ENCODE measurements around the gene PFKL.
A peak's percentile ranks its signal among the peaks of the same experiment; 100 is the strongest.
"Not testable (repeated sequence)": the region's sequence is repeated elsewhere in the genome, so short reads cannot be mapped to it uniquely, and the experiment has no call there.

Gene PFKL

DNA sequence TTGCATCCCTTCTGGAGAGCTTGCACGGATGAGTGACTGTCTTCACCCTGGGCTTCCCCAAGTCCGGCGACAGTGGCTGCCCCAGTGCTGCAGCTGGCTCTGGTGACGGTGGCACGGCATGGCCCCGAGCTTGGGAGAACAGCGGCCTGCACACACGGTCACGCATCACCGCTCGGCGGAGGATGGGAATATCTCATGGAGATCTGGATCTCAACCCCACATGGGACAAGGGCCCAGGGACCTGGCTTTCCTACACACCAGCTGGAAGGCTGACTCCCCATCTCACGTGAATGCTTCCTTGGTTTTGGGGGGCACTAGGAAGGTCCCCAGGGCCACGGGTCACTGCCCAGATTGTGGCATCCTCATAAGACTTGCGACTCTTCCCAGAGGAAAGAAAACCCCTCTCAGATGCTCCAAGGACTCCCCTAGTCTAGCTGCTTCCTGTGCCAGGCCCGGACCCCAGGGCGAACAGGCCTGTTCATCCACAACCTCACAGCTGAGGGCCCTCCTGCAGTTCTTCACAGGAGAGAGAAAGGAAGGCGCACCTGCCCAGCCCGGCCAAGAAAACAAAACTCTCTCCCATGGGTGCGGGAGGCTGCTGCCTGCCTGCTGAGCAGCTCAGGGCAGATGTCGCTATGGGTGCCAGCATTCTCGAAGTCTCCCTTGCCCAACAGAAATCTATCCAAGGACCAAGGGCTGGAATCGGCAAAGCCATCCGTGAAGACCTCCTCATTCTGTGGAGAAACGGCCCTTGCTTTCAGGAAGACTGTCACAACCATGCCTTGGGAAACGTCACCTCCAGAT, 29.4 kb downstream of the PFKL start:
- DNase-seq = no peak

DNA sequence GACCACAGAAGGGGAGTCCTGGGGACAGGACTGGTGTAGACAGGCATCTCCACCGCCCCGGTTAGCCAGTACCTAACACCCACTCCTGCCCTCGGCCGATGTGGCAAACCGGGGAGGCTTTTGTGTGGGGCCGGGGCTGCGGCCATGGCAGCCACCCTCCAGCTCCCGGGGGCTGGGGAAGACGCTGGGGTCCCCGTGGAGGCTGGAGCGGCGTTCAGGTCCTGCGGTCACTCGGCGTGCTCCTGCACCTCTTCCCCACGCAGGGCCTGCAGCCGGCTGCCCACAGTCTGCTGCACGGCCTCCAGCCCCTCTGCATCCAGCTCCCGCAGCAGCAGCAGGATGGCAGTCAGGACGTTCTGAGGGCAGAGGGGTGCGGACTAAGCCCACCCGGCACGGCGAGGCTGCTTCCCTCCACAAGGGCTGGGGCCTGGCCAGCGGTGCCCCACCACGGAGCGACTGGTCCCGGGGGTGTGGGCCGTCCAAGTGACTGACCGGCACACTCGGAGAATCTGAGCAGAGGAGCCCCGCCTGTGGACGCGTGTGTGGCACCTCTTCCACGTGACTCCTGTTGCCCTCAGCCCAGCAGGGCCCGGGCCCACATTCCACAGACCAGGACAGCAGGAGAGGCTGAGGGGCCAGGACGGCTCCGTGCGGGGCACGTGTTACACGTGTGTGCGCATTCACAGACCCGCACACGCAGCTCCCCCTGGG, 30.3 kb downstream of the PFKL start:
- no peak for DNase-seq

DNA sequence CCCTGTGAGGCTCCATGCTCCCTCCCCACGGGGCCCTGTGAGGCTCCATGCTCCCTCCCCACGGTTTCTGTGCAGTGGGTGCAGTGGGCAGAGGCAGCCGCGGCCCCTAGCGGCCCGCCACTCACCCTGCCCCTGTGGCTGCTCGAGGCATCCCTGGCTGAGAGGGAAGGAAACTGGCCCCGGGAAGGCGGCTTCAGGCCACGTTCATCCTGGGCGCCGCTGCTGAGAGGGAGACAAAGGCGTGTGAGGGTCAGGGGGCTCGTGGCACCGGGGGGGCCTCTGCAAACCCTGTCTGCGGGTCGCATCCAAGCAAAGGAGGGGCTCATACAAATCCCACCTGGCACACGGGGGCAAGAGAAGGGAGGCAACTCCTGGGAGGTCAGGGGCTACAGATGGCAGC, 30.8 kb downstream of the PFKL start:
- no peak for DNase-seq

DNA sequence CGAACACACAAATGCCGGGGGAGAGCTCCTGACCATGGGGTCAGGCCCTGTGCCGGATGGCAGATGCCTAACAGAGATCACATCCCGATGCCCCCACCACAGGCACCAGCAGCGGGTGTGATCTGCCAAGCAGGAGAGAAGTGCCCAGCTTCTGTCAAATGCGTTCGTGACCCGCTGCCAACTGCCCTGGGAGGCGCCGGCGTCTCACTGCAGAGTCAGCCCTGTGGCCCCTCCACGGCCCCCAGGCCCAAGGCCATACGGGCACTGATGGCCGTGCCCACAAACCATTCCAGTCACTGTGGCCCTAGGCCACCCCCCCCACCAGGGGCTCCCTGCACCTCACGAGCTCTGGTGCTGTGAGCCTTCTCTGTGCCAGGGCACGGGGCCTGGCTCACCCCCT, 31.4 kb downstream of the PFKL start:
- DNase-seq = no peak

DNA sequence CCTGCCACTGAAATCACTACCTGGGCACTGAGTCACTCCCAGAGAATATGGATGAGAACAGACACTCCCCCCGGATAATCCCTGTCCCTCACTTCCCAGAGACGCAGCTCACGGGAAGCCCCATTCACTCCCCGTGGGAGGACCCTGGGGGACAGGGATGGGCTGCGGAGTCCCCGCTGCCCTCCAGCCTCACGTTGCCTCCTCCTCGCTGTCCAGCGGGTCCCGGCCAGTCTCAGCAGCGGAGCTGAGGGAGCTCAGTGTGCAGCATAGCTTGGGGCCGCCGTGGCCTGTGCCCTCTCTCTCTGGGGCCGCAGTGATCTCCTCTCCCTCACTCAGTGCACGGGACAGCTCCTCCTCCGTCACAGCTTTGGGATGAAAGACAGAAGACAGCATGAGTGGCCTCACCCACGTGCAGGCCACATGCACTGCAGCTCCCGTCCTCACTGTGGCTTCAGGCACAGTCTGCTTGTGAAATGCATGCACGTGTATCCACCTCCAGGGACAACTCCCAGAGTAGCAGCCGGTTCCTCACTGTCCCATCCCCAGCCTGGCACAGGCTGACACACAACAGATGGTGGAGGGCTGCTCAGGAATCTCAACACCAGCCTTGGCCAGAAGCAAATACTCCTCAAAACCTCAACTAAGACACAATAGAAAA, 31.9 kb downstream of the PFKL start:
- no peak for DNase-seq

DNA sequence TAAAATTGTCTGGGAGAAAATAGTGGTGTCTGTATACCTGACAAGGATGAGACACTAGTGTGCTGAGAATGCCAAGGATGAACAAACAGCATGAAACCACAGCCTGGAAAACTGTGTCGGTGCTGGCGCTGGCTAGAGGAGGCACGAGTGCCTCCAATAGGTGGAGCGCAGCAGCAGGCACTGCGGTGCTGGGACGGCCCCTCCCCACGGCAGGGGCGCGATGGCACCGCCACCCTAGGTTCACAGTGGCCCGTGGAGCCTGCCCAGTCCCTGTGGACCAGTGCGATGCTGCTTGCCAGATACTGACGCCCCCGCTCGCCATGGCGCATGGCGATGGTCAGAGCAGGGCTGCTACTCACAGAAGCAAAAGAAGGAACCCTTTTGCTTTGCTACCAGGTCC, 32.5 kb downstream of the PFKL start:
- DNase-seq = no peak

DNA sequence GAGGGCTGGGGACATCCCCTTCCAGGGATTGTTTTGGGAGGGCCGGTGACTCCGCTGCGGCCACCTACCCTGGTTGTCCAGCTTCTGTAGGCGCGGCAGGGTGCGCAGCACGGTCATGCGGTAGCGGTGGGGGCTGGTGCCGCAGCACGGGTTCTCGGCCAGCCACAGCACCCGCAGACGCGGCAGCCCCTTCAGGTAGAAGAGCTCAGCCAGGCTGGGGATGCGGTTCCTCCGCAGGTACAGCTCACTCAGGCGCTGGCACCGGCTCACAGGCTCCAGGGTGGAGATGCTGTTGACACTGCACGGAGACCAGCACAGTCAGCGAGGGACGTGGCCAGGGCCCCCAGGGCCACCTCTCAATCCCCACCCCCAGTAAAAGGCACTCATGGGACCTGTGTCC, 33.1 kb downstream of the PFKL start:
- DNase-seq = no peak

DNA sequence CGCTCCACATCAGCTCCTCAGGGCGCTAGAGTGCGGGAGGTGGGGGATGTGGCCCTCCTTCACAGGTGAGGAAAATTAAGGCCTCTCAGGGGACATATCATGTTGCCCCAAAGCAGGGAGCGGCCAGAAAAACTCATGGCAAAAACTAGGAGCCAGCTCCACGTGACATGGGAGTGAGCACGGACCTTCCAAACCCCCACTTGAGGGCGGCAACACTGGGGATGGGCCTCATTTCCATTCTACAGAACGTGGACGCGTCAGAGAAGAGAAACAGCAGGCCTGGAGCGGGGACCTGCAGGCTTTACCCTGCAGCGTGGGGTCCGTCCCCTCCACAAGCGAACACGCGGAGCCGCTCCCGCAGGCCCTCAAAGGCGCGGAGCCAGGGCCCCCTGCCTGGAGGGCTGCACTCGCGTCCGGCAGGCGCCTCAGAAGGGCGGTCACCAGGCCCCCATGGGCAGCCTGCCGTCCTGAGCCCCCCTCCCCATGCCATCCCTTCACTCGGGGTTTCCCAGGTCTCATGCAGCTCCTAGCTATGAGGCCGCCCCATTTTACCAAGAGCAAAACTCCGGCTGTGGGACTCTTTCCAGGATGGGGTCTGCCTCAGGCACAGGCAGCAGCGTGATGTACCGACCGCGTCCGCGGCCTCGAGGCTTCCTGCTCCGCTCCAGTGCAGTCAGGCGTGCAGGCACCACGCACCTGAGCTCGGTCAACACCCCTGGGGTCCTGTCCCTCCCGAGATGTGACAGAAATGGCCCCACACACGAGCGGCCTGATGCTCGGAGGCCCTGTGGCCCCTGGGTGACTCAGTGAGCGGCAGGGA, 33.9 kb downstream of the PFKL start:
- no peak for DNase-seq

DNA sequence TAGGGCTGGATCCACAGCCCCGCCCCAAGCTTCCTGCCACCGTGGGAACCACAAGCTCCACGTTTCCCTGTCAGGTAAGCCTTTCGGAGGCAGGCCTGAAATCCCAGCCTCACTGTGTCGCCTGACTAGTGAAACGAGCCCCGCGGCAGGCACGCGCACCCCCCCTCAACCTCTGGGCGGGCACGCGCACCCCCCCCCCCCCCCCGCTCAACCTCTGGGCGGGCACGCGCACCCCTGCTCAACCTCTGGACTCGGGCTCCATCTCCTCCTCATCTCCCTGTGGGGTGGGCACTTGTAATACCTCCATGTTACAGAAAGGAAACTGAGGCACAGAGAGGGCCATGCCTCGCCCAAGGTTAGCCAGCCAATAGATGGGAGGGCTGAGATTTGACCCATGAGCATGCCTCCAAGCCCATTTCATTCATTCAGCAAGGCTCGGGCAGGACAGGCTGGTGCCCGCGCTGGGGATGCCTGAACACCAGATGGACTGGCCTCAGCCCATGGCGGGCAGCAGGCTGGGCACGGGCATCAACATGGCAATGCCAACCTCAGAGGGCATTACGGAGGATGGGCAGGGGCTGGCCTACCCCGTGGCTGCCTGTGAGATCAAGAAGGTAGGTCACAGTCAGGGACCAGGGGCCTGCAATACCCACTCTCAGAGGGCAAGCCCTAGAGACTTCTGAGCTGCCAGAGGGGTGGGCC, 34.6 kb downstream of the PFKL start:
- DNase-seq = no peak

DNA sequence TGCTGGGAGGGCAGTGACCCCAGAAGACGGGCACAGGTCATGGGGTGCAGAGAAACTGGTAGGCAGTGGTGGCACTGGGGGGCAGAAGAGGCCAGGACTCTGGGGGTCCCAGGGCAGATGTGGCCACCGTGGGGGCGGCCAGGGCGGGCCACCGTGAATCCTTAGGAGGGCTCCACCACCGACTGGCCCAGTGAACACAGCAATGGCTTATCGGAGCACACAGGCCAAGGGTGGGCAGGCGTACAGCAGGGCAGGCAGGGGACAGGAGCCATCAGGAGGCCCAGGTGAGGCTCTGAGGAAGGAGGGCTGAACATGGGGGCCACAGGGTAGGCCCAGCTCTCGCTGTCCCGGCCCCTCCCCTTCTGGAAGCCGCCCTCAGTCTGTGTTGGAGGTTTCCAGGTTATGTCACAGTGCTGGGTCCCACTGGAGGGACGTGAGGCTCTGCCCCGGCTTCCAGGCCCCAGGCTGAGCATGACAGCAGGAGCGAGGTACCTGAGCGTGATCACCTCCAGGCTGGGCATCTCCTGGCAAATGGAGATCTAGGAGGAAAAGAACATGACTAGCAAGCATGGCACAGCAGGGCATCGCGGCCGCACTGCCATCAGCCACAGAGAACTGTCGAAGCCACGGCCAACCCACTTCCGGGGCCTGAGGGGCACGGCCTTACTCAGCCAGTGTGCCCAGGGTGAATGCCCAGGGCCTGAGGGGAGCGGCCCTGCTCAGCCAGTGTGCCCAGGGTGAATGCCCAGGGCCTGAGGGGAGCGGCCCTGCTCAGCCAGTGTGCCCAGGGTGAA, 35.6 kb downstream of the PFKL start:
- DNase-seq = no peak

DNA sequence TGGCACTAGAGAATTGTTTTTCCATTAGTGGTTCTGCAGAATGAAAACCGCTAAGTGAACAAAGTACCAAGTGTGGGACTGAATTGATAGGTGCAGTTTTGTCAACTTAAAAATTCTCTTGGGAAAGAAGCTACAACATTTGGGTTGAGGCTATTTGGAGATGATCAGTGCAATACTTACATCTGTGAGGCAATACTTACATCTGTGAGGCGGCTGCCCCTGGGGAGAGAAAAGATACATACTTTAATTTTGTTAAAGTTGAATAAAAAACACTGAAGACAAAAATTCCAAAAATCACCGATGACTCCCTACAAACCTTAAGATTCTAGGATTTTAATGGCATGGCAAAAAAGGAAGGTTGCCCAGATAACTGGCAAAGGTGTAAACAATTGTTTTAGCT, 37.6 kb downstream of the PFKL start:
- DNase-seq = no peak

DNA sequence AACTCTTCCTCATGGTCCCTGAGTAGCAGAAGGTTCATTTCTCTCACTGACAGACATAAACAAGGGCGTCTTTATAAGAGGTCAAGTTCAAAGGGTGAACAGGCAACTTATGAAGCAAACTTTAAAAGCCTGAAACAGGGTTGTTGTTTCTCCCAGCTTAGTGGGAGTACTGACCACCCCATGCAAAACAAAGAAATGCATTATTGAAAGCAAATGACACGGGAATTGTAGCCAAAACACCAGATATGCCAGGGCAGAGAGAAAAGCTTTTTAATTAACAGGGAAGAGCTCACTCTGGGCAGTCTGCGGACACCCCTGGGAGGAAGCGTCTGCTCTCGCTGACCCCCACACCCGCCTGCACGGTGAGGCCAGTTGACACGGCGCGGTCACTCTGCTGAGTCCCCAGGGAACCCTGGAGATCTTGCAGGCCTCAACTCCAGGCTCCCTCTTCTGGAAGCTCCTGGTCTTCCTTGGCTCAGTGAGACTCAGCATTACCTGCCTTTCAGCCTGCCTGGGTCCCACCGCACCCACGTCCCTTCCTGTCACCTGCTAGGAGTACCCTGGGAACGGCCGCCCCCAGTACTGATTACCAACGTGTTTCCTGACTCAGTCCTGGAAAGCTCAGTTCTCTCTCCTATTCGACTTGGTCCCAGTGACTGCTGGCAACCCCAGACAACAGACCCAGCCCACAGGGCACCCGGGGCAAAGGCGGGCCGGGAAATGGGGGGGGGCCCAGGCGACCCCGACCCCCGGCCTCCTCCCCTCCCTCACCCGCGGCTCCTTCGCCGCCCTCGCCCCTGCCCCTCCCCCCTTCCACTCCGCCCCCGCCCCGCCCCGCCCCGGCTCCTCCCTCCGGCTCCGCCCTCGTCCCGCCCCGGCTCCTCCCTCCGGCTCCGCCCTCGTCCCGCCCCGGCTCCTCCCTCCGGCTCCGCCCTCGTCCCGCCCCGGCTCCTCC, 38.4 kb downstream of the PFKL start:
- no peak for DNase-seq

DNA sequence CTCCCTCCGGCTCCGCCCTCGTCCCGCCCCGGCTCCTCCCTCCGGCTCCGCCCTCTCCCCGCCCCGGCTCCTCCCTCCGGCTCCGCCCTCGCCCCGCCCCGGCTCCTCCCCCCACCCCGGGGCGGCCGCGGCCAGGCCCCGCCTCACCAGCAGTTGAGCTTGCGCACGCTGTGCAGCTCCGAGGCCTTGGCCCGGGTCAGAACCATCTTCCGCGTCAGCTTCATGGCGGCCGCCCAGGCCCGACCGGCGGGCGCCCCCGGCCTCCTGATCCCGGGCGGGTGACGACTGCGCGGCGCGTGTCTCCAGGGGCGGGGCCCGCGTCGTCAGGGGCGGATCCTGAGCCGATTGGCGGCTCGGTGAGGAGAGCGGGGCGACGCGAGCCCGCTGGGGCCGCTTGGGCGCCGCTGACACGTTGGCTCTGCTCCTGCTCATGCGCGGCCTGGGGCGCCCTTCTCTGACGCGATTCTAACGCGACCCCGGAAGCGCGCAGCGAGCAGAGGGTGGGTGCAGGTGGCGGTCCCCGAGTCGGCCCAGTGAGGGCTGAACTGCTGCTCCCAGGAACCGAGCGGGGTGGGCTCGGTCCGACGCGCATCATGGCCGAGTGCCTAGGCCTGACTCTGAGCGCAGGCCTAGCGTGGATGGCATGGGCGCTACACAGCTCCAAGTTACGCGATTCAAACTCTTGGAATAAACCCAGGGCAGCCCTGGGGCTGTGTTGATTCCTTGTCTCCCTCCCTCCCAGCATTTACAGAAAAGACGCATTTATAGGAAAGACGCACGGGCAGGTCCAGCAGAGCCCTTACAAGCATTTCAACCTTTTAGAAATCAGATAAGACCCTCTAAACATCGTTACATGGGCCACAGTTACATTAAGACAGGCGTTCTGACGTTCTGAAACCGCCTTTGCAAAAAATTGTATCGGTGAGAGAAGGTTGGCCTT, 39.4 kb downstream of the PFKL start, which contains the start of gene CFAP410:
Gene CFAP410, minus strand, starts transcription at position 420 of the 940 bp plus-strand sequence. Its CDS starts 196 bp downstream, at position 224.
- DNase-seq = peak; percentile 95

DNA sequence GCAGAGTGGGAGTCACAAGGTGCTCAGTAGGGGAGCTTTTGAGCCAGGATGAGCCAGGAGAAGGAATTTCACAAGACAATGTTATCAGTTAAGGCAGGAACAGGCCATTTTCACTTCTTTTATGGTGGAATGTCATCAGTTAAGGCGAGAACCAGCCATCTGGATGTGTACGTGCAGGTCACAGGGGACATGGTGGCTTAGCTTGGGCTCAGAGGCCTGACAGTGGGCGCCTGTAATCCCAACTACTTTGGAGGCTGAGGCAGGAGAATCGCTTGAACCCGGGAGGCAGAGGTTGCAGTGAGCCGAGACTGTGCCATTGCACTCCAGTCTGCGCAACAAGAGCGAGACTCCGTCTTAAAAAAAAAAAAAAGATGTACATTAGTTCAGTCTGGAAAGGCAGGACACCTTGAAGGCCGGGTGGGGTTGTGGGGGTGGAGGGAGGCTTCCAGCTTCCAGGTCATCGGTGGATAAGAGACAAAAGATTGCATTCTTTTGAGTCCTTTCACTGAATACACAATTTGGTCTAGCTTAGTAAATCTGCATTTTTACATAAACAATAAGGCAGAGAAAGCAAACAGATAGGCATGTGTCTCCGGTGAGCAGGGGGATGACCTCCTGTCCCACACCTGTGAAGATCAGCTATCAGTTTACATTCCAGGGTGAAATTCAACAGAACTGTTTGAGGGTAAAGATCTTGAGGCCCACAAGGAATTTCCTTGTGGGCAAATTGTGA, 42.0 kb downstream of the PFKL start:
- not testable (repeated sequence) for DNase-seq

DNA sequence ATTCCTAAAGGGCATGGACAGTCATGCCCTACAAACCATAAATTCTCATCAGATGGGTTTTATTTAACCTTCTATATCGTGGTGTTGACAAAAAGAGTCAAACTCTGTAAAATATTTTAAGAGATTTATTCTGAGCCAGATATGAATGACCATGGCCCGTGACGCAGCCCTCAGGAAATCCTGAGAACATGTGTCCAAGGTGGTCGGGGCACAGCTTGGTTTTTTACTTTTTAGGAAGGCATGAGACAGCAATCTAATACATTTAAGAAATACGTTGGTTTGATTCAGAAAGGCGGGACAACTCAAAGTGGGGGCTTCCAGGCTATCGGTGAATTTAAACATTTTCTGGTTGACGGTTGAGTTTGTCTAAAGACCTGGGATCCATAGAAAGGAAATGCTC, 43.1 kb downstream of the PFKL start:
- not testable (repeated sequence) for DNase-seq

DNA sequence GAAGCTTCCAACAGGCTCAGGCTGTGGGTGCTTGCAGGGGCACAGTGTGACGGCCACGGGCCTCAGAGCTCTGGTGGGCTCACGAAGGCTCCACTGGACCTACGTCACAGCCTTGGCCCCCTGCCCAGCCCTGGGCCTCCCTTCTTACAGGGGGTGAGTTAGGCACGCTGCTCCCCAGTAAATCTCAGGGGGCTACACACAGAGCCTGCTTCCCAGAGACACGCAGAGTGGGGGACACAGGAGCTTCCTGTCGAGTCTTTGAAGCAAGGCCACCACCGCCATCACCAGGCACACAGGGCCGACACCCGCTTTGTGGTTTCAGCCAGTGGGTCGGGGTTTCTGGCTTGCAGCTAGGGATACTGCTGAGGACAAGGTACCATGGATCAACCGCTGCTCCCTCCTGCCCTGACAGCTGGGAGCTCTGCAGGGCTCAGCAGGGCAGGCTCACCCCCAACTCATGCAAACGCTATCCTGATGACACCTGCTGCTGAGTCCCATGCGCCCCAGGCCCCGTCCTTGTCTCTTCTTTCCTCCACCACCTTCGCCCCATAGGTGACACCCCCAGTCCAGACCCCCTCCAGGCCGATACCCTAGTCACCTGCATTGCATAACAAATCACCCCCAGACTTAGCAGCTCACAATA, 44.8 kb downstream of the PFKL start:
- no peak for DNase-seq

DNA sequence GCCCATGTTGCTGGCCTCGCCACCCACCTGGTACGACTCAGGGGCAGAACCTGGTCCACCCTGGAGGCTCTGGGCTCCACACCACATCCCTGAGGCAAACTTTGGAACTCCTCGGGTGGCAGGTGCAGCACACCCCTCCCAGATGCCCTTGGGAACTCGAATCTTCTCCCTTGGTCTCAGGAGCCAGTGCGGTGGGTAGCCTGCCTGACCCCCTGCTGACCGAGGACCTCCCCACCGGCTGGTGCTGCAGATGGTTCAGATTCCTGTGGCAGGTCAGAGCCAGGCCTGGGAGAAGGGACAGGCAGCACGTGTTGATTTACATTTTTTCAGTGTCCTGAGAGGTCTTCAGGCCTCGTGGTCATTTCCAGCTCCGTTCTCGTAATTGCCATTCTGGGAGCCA, 45.6 kb downstream of the PFKL start:
- DNase-seq = no peak

Measured in GOT3 (cell line).